ENCODE measurements around the gene RNF181. TPM values are rescaled to one million over a fixed set of nuclear protein-coding genes. Genes with fewer than 3 reads are reported as not detected.
"Not testable (repeated sequence)": the region's sequence is repeated elsewhere in the genome, so short reads cannot be mapped to it uniquely, and the experiment has no call there.

The RNF181 gene
- total and polyA plus RNA-seq, 2 of the 13 experiments (the other 11 are each of a cell fraction or from before 2014, with no cell fraction given): 224 to 578 TPM

DNA sequence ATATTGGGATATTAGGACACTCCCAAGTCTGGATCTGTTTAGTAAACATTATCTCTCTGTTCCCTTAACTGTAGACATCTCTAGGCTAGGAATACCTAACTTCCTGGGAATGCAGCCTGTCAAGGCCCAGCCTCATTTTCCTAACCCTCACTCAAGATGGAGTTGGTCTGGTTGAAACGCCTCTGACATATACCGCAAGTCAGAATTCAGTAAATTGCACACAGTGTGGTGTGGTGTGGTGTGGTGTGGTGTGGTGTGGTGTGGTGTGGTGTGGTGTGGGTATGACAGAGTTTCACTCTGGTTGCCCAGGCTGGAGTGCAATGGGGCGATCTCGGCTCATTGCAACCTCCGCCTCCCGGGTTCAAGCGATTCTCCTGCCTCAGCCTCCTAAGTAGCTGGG, 19.2 kb downstream of the RNF181 start:
- in situ Hi-C loops (cut with HindIII; ENCODE audit: extremely low pct_ligation_motif_present, low pct_unique_long_range_greater_than_20kb); H3K4me2 ChIP-seq (ENCODE audit: low read depth, low read length); H3K9me3 ChIP-seq (ENCODE audit: low read length); ATAC-seq; DNase-seq (ENCODE audit: low spot score); H3K9ac ChIP-seq (ENCODE audit: insufficient read depth, low read depth, low read length); H2AFZ ChIP-seq (ENCODE audit: low read length); H3K27me3 ChIP-seq (ENCODE audit: control insufficient read depth in 1 of 2, insufficient read depth in 2 of 2, low read length in 2 of 2); FAIRE-seq; CTCF ChIA-PET (ENCODE audit: low intra/inter-chr PET ratio, low total read pairs); H3K4me3 ChIP-seq (replicated peaks in 1 of 3; ENCODE audit: insufficient read depth in 1 of 3, low read depth in 2 of 3, low read length in 3 of 3); BruUV-seq (replicated peaks); H3K27ac ChIP-seq (ENCODE audit: extremely low read length, insufficient read depth, low read length): not testable (repeated sequence)
- H3K36me3 ChIP-seq (replicated peaks in 1 of 2; ENCODE audit: control insufficient read depth in 1 of 2, insufficient read depth in 2 of 2, low read length in 2 of 2): peaks cover 4 to 15% of the 10 kb centered on the region in 2 experiments
- peaks cover 47% of the 10 kb centered on the region for H3K79me2 ChIP-seq (ENCODE audit: insufficient read depth, low read length)
- POLR2A ChIA-PET: interaction anchor here (2.2 to 25.7 kb wide), 3 partner anchors 22 to 75 kb away, joined by 8 to 795 read pairs (median 17); partner anchors contain the start of genes MAT2A, RNF181, TMEM150A and VAMP5
- 95% methylated on average over 7 of the region's 7 CpGs for WGBS (ENCODE audit: low lambda C conversion rate)
- H4K20me1 ChIP-seq (ENCODE audit: insufficient read depth, low read length): peaks cover 13% of the 10 kb centered on the region
- H3K4me1 ChIP-seq (ENCODE audit: insufficient read depth, low read length): peaks cover 72% of the 10 kb centered on the region
- TF ChIP-seq, protein P1, sequence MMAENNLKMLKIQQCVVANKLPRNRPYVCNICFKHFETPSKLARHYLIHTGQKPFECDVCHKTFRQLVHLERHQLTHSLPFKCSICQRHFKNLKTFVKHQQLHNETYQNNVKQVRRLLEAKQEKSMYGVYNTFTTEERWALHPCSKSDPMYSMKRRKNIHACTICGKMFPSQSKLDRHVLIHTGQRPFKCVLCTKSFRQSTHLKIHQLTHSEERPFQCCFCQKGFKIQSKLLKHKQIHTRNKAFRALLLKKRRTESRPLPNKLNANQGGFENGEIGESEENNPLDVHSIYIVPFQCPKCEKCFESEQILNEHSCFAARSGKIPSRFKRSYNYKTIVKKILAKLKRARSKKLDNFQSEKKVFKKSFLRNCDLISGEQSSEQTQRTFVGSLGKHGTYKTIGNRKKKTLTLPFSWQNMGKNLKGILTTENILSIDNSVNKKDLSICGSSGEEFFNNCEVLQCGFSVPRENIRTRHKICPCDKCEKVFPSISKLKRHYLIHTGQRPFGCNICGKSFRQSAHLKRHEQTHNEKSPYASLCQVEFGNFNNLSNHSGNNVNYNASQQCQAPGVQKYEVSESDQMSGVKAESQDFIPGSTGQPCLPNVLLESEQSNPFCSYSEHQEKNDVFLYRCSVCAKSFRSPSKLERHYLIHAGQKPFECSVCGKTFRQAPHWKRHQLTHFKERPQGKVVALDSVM (CRISPR knock-in tag; IDR thresholded peaks at IDR 0.05): 0 out of 2 replicates have a peak, but pooled peaks have one; percentile 22
- intact Hi-C loops (cut with micrococcal nuclease; ENCODE audit: unreplicated experiment): loop anchor here (5.0 kb wide), 1 partner anchor 192 kb away; no protein-coding TSS in a partner anchor

DNA sequence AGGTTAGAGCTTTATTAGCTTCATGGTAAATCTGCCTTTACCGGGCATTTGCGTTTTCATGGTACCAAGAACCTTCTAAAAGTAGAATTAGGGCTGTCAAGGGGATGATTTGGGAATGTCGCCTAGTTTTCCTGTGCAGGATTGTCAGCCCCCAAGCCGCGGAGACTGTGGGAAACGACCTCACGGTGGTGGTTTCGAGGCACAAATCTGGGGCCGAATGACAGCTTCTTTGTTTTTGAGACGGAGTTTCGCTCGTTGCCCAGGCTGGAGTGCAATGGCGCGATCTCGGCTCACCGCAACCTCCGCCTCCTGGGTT, 19.8 kb downstream of the RNF181 start:
- intact Hi-C loops (cut with micrococcal nuclease; ENCODE audit: unreplicated experiment): no loop called here
- POLR2A ChIA-PET: interaction anchor here (1.7 to 25.7 kb wide), 5 partner anchors 10 to 76 kb away, joined by 8 to 795 read pairs (median 17); partner anchors contain the start of genes GGCX, MAT2A, RNF181 and TMEM150A
- no peak overlapping the region; the same call in 1 of the 2 replicates for H3K9ac ChIP-seq (ENCODE audit: insufficient read depth, low read depth, low read length)
- TF ChIP-seq, protein P2, sequence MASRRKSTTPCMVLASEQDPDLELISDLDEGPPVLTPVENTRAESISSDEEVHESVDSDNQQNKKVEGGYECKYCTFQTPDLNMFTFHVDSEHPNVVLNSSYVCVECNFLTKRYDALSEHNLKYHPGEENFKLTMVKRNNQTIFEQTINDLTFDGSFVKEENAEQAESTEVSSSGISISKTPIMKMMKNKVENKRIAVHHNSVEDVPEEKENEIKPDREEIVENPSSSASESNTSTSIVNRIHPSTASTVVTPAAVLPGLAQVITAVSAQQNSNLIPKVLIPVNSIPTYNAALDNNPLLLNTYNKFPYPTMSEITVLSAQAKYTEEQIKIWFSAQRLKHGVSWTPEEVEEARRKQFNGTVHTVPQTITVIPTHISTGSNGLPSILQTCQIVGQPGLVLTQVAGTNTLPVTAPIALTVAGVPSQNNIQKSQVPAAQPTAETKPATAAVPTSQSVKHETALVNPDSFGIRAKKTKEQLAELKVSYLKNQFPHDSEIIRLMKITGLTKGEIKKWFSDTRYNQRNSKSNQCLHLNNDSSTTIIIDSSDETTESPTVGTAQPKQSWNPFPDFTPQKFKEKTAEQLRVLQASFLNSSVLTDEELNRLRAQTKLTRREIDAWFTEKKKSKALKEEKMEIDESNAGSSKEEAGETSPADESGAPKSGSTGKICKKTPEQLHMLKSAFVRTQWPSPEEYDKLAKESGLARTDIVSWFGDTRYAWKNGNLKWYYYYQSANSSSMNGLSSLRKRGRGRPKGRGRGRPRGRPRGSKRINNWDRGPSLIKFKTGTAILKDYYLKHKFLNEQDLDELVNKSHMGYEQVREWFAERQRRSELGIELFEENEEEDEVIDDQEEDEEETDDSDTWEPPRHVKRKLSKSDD (CRISPR knock-in tag; IDR thresholded peaks at IDR 0.05; ENCODE audit: low read depth): no peak
- TF ChIP-seq HDAC6 (IDR thresholded peaks at IDR 0.05; ENCODE audit: low read depth, low read length): no peak
- TF ChIP-seq, protein P3, sequence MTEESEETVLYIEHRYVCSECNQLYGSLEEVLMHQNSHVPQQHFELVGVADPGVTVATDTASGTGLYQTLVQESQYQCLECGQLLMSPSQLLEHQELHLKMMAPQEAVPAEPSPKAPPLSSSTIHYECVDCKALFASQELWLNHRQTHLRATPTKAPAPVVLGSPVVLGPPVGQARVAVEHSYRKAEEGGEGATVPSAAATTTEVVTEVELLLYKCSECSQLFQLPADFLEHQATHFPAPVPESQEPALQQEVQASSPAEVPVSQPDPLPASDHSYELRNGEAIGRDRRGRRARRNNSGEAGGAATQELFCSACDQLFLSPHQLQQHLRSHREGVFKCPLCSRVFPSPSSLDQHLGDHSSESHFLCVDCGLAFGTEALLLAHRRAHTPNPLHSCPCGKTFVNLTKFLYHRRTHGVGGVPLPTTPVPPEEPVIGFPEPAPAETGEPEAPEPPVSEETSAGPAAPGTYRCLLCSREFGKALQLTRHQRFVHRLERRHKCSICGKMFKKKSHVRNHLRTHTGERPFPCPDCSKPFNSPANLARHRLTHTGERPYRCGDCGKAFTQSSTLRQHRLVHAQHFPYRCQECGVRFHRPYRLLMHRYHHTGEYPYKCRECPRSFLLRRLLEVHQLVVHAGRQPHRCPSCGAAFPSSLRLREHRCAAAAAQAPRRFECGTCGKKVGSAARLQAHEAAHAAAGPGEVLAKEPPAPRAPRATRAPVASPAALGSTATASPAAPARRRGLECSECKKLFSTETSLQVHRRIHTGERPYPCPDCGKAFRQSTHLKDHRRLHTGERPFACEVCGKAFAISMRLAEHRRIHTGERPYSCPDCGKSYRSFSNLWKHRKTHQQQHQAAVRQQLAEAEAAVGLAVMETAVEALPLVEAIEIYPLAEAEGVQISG (CRISPR knock-in tag; IDR thresholded peaks at IDR 0.05): no peak
- no peak for TF ChIP-seq KMT2A (CRISPR knock-in tag; IDR thresholded peaks at IDR 0.05)
- no peak for TF ChIP-seq ZNF7 (CRISPR knock-in tag; IDR thresholded peaks at IDR 0.05)

More for the DNA sequence above, 19.8 kb downstream of the RNF181 start:
- Histone ChIP-seq H3K36me3 (replicated peaks in 1 of 2; ENCODE audit: control insufficient read depth in 1 of 2, insufficient read depth in 2 of 2, low read length in 2 of 2) (peaks cover 4 to 16% of the 10 kb centered on the region in 2 experiments), H2AFZ (ENCODE audit: low read length) (no peak overlapping the region), H4K20me1 (ENCODE audit: insufficient read depth, low read length) (peaks cover 13% of the 10 kb centered on the region), H3K27ac (ENCODE audit: extremely low read length, insufficient read depth, low read length) (peak overlapping the region; percentile 91), H3K4me2 (ENCODE audit: low read depth, low read length) (no peak overlapping the region), H3K27me3 (ENCODE audit: control insufficient read depth in 1 of 2, insufficient read depth in 2 of 2, low read length in 2 of 2) (no peaks in the 10 kb centered on the region; a peak in 1 of 5 replicates), H3K9me3 (ENCODE audit: low read length) (no peaks in the 10 kb centered on the region), H3K79me2 (ENCODE audit: insufficient read depth, low read length) (peaks cover 45% of the 10 kb centered on the region), H3K4me1 (ENCODE audit: insufficient read depth, low read length) (peaks cover 70% of the 10 kb centered on the region), H3K4me3 (replicated peaks in 1 of 3; ENCODE audit: insufficient read depth in 1 of 3, low read depth in 2 of 3, low read length in 3 of 3) (no peak overlapping the region)
- no TSS peak for BruUV-seq (replicated peaks)
- DNase-seq (ENCODE audit: low spot score) (no peak), ATAC-seq (no peak), FAIRE-seq (no peak)
- WGBS (ENCODE audit: low lambda C conversion rate): 96% methylated on average over 17 of the region's 17 CpGs
- in situ Hi-C loops (cut with HindIII; ENCODE audit: extremely low pct_ligation_motif_present, low pct_unique_long_range_greater_than_20kb): no loop called here
- CTCF ChIA-PET (ENCODE audit: low intra/inter-chr PET ratio, low total read pairs): no interaction called here
